ENCODE measurements around the gene MAD1L1.

Gene MAD1L1

GRCh38 chr7:2230882-2231281, 1.9 kb downstream of the MAD1L1 start:
- DNase-seq (ENCODE audit: extremely low read depth, low read depth) = no peak
- 0 out of 2 replicates have a peak overlapping the region, but pooled peaks have one; percentile 83 for H3K4me3 ChIP-seq (replicated peaks; ENCODE audit: low read depth, low read length)
- TF ChIP-seq CTCF (IDR thresholded peaks at IDR 0.05; ENCODE audit: low read depth, low read length, missing control alignments) = no peak

- no peak for TF ChIP-seq CTCF (IDR thresholded peaks at IDR 0.05; ENCODE audit: low read depth, low read length, missing control alignments)
- no peak overlapping the region for H3K4me3 ChIP-seq (replicated peaks; ENCODE audit: low read depth, low read length)
- no peak for DNase-seq (ENCODE audit: extremely low read depth, low read depth)
Observed at GRCh38 chr7:2230226-2230625, 2.5 kb downstream of the MAD1L1 start.

GRCh38 chr7:2229467-2229866, 3.3 kb downstream of the MAD1L1 start:
- no peak for DNase-seq (ENCODE audit: extremely low read depth, low read depth)
- no peak for TF ChIP-seq CTCF (IDR thresholded peaks at IDR 0.05; ENCODE audit: low read depth, low read length, missing control alignments)
- H3K4me3 ChIP-seq (replicated peaks; ENCODE audit: low read depth, low read length) = no peak overlapping the region

GRCh38 chr7:2228921-2229320, 3.8 kb downstream of the MAD1L1 start:
- DNase-seq (ENCODE audit: extremely low read depth, low read depth) = no peak
- H3K4me3 ChIP-seq (replicated peaks; ENCODE audit: low read depth, low read length) = no peak overlapping the region
- TF ChIP-seq CTCF (IDR thresholded peaks at IDR 0.05; ENCODE audit: low read depth, low read length, missing control alignments) = no peak

GRCh38 chr7:2227699-2228098, 5.0 kb downstream of the MAD1L1 start:
- no peak for DNase-seq (ENCODE audit: extremely low read depth, low read depth)
- H3K4me3 ChIP-seq (replicated peaks; ENCODE audit: low read depth, low read length) = no peak overlapping the region
- TF ChIP-seq CTCF (IDR thresholded peaks at IDR 0.05; ENCODE audit: low read depth, low read length, missing control alignments) = no peak

GRCh38 chr7:2225830-2226229, 6.9 kb downstream of the MAD1L1 start:
- no peak overlapping the region for H3K4me3 ChIP-seq (replicated peaks; ENCODE audit: low read depth, low read length)
- DNase-seq (ENCODE audit: extremely low read depth, low read depth) = no peak
- no peak for TF ChIP-seq CTCF (IDR thresholded peaks at IDR 0.05; ENCODE audit: low read depth, low read length, missing control alignments)

GRCh38 chr7:2225336-2225735, 7.4 kb downstream of the MAD1L1 start:
- no peak for TF ChIP-seq CTCF (IDR thresholded peaks at IDR 0.05; ENCODE audit: low read depth, low read length, missing control alignments)
- no peak overlapping the region for H3K4me3 ChIP-seq (replicated peaks; ENCODE audit: low read depth, low read length)
- no peak for DNase-seq (ENCODE audit: extremely low read depth, low read depth)

All from HFF-Myc (cell line).